Measurements from ENCODE around the gene HDAC8. TPM values are rescaled to one million over a fixed set of nuclear protein-coding genes. Genes with fewer than 3 reads are reported as not detected.

HDAC8 gene
- total RNA-seq, 1 experiment from 2014 or later = 21.4 TPM

- Histone ChIP-seq H2BK15ac (ENCODE audit: low read depth, low read length) (no peak overlapping the region), H3K4me2 (ENCODE audit: insufficient read depth, insufficient read length, low read length) (no peak overlapping the region), H3K9ac (ENCODE audit: extremely low read depth, insufficient read length, low read length) (no peak overlapping the region), H3K27ac (ENCODE audit: insufficient read length, low read depth, low read length) (no peak overlapping the region), H2AFZ (ENCODE audit: low read length) (no peak overlapping the region), H3T11ph (ENCODE audit: low read length) (no peak overlapping the region), H3K23ac (ENCODE audit: insufficient read length, low read depth, low read length) (no peak overlapping the region), H3K79me1 (ENCODE audit: insufficient read depth, low read depth, low read length, poor library complexity, severe bottlenecking) (no peaks in the 10 kb centered on the region), H3K4me1 (ENCODE audit: insufficient read depth, low read length) (no peaks in the 10 kb centered on the region), H2BK12ac (ENCODE audit: insufficient read length, low read depth, low read length) (no peak overlapping the region), H3K9me3 (ENCODE audit: control insufficient read depth, low read depth, low read length) (peaks cover 30% of the 10 kb centered on the region), H4K5ac (ENCODE audit: insufficient read length, low read depth, low read length) (no peak overlapping the region), H2BK20ac (ENCODE audit: low read depth, low read length, poor library complexity, severe bottlenecking) (no peak overlapping the region), H3K14ac (ENCODE audit: insufficient read depth, low read length) (no peak overlapping the region), H3K23me2 (ENCODE audit: insufficient read length, low read depth, low read length, poor library complexity, severe bottlenecking) (peaks cover 4% of the 10 kb centered on the region), H2BK5ac (ENCODE audit: insufficient read length, low read length) (no peak overlapping the region), H3K27me3 (ENCODE audit: insufficient read depth, low read length) (no peaks in the 10 kb centered on the region), H3K79me2 (ENCODE audit: insufficient read depth, low read length) (no peaks in the 10 kb centered on the region), H3K4ac (ENCODE audit: low read depth, low read length) (no peak overlapping the region), H2BK120ac (ENCODE audit: low read depth, low read length, poor library complexity, severe bottlenecking) (no peak overlapping the region), H3K56ac (ENCODE audit: insufficient read length, low read depth, low read length) (no peak overlapping the region), H4K20me1 (ENCODE audit: control insufficient read depth, insufficient read depth, insufficient read length) (no peaks in the 10 kb centered on the region), H4K8ac (replicated peaks; ENCODE audit: insufficient read length, low read depth, low read length) (no peak overlapping the region), H3K18ac (ENCODE audit: insufficient read length, low read depth, low read length) (no peak overlapping the region), H2AK5ac (ENCODE audit: insufficient read length, low read length) (no peak overlapping the region), H4K91ac (ENCODE audit: insufficient read length, low read depth, low read length) (no peak overlapping the region)
- H3K9me3 Mint-ChIP-seq = peaks cover 64 to 76% of the 10 kb centered on the region in 2 experiments
- no peak for TF ChIP-seq CTCF (conservative IDR thresholded peaks at IDR 0.05)
- no peak overlapping the region for H3K4me3 Mint-ChIP-seq
- no peak overlapping the region for H3K27ac Mint-ChIP-seq
- WGBS (ENCODE audit: extremely low coverage, insufficient read length, low lambda C conversion rate) = no CpG with 5 or more reads among the region's 7 CpGs
- no peak for DNase-seq
- peaks cover 4% of the 10 kb centered on the region for H3K27me3 Mint-ChIP-seq (ENCODE audit: low read depth)
- H3K36me3 Mint-ChIP-seq (ENCODE audit: insufficient read depth in 1 of 3, low read depth in 3 of 3) = peaks cover under 1 to 8% (median 5%) of the 10 kb centered on the region in 3 experiments; a peak in 6 of 7 replicates
- no peaks in the 10 kb centered on the region; a peak in 1 of 4 replicates for H3K4me1 Mint-ChIP-seq
Measured at GRCh38 chrX:72576141-72576894, 3.7 kb upstream of the HDAC8 start.
